ENCODE results near the gene PRDM2. TPM values are rescaled to one million over a fixed set of nuclear protein-coding genes. Genes with fewer than 3 reads are reported as not detected.

PRDM2 gene
- total RNA-seq, 4 donors from 2014 or later: 54.4 to 99.1 (median 63.1) TPM

GRCh38 chr1:13699510-13699909 lies 478 bp upstream of the PRDM2 start:
- no peak for DNase-seq (ENCODE audit: low spot score in 2 of 2)
- Histone ChIP-seq H3K27ac (peak overlapping the region; percentile 97), H3K27me3 (peaks cover 12% of the 10 kb centered on the region), H3K4me1 (peaks cover 32% of the 10 kb centered on the region), H3K36me3 (no peaks in the 10 kb centered on the region), H3K4me3 (peak overlapping the region; percentile 76), H3K9me3 (no peaks in the 10 kb centered on the region)
- no peak for TF ChIP-seq POLR2A (IDR thresholded peaks at IDR 0.05)
- no peak for TF ChIP-seq EP300 (IDR thresholded peaks at IDR 0.05)
- peak in 1 of 3 donors; percentile 32 for TF ChIP-seq POLR2AphosphoS5 (IDR thresholded peaks at IDR 0.05)
- 37% methylated on average over 16 of the region's 16 CpGs for WGBS

GRCh38 chr1:13700521-13701270 lies 708 bp downstream of the PRDM2 start:
- 3% methylated on average over 42 of the region's 48 CpGs for WGBS
- TF ChIP-seq CTCF (IDR thresholded peaks at IDR 0.05) (no peak), POLR2A (IDR thresholded peaks at IDR 0.05) (no peak), POLR2AphosphoS5 (IDR thresholded peaks at IDR 0.05) (no peak), EP300 (IDR thresholded peaks at IDR 0.05) (no peak)
- no peaks in the 10 kb centered on the region for H3K36me3 ChIP-seq
- H3K9me3 ChIP-seq: no peaks in the 10 kb centered on the region
- peaks cover 37% of the 10 kb centered on the region for H3K4me1 ChIP-seq
- peaks cover 1% of the 10 kb centered on the region for H3K27me3 ChIP-seq
- peak overlapping the region; percentile 76 for H3K4me3 ChIP-seq
- DNase-seq (ENCODE audit: low spot score in 2 of 2): no peak
- H3K27ac ChIP-seq: peak overlapping the region; percentile 97

- peaks cover 38% of the 10 kb centered on the region for H3K4me1 ChIP-seq
- TF ChIP-seq POLR2AphosphoS5 (IDR thresholded peaks at IDR 0.05) (no peak), POLR2A (IDR thresholded peaks at IDR 0.05) (no peak), EP300 (IDR thresholded peaks at IDR 0.05) (no peak), CTCF (IDR thresholded peaks at IDR 0.05) (no peak)
- no peaks in the 10 kb centered on the region for H3K9me3 ChIP-seq
Observed at GRCh38 chr1:13701271-13701640, 1.3 kb downstream of the PRDM2 start.

GRCh38 chr1:13702425-13703127 lies 2.6 kb downstream of the PRDM2 start:
- H3K27ac ChIP-seq: no peak overlapping the region

More at GRCh38 chr1:13701271-13701640, 1.3 kb downstream of the PRDM2 start:
- peak overlapping the region; percentile 76 for H3K4me3 ChIP-seq
- peak overlapping the region; percentile 97 for H3K27ac ChIP-seq
- H3K36me3 ChIP-seq: no peaks in the 10 kb centered on the region
- no peaks in the 10 kb centered on the region for H3K27me3 ChIP-seq
- WGBS: 28% methylated on average over 6 of the region's 6 CpGs
- no peak for DNase-seq (ENCODE audit: low spot score in 2 of 2)

GRCh38 chr1:13703128-13703513 lies 3.1 kb downstream of the PRDM2 start:
- 60% methylated on average over 2 of the region's 2 CpGs for WGBS
- DNase-seq (ENCODE audit: low spot score in 2 of 2): no peak
- Histone ChIP-seq H3K36me3 (no peaks in the 10 kb centered on the region), H3K9me3 (no peaks in the 10 kb centered on the region), H3K4me1 (peaks cover 51% of the 10 kb centered on the region), H3K4me3 (no peak overlapping the region), H3K27ac (no peak overlapping the region), H3K27me3 (no peaks in the 10 kb centered on the region)
- no peak for TF ChIP-seq POLR2AphosphoS5 (IDR thresholded peaks at IDR 0.05)
- TF ChIP-seq CTCF (IDR thresholded peaks at IDR 0.05): no peak
- no peak for TF ChIP-seq EP300 (IDR thresholded peaks at IDR 0.05)
- no peak for TF ChIP-seq POLR2A (IDR thresholded peaks at IDR 0.05)

More at GRCh38 chr1:13702425-13703127, 2.6 kb downstream of the PRDM2 start:
- DNase-seq (ENCODE audit: low spot score in 2 of 2): no peak
- Histone ChIP-seq H3K4me1 (peaks cover 49% of the 10 kb centered on the region), H3K4me3 (no peak overlapping the region), H3K27me3 (no peaks in the 10 kb centered on the region), H3K9me3 (no peaks in the 10 kb centered on the region), H3K36me3 (no peaks in the 10 kb centered on the region)
- WGBS: 62% methylated on average over 10 of the region's 10 CpGs
- no peak for TF ChIP-seq EP300 (IDR thresholded peaks at IDR 0.05)
- no peak for TF ChIP-seq POLR2A (IDR thresholded peaks at IDR 0.05)
- no peak for TF ChIP-seq POLR2AphosphoS5 (IDR thresholded peaks at IDR 0.05)
- TF ChIP-seq CTCF (IDR thresholded peaks at IDR 0.05): no peak

All from suprapubic skin (tissue), 4 donors.